Measurements from ENCODE around the gene TNN.

Gene TNN

DNA sequence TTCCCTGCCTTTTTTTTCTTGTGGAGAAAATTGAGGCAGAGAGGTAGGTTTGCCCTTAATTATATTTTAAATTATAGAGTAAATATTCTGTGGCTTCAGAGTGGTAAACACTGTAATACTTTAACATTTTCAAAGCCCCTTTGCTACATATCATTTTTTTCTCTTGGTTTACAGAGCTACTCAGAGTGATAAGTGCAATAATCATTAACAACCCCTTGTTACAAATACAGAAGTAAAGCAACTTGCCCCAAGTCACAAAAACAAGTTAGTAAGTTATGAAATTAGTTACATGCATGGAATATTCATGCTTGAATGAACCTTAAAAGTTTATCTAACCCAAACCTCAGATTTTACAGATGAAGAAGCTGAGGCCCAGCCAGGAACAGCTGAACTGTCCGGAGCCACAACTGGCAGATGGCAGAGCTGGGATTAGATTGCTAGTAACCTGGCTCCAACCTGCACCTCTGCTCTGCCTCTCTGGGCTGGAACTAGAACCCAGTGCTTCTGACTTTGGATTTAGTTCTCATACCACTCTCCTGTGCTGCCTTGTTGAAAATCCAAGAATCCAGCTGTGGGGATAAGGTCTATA lies 48.7 kb downstream of the TNN start:
- TF ChIP-seq, protein P1, sequence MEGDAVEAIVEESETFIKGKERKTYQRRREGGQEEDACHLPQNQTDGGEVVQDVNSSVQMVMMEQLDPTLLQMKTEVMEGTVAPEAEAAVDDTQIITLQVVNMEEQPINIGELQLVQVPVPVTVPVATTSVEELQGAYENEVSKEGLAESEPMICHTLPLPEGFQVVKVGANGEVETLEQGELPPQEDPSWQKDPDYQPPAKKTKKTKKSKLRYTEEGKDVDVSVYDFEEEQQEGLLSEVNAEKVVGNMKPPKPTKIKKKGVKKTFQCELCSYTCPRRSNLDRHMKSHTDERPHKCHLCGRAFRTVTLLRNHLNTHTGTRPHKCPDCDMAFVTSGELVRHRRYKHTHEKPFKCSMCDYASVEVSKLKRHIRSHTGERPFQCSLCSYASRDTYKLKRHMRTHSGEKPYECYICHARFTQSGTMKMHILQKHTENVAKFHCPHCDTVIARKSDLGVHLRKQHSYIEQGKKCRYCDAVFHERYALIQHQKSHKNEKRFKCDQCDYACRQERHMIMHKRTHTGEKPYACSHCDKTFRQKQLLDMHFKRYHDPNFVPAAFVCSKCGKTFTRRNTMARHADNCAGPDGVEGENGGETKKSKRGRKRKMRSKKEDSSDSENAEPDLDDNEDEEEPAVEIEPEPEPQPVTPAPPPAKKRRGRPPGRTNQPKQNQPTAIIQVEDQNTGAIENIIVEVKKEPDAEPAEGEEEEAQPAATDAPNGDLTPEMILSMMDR (conservative IDR thresholded peaks at IDR 0.05; ENCODE audit: low read depth, low read length) = no peak
- H3K4me3 ChIP-seq (ENCODE audit: low read length) = no peak overlapping the region
- no peak for DNase-seq (ENCODE audit: low read depth)

DNA sequence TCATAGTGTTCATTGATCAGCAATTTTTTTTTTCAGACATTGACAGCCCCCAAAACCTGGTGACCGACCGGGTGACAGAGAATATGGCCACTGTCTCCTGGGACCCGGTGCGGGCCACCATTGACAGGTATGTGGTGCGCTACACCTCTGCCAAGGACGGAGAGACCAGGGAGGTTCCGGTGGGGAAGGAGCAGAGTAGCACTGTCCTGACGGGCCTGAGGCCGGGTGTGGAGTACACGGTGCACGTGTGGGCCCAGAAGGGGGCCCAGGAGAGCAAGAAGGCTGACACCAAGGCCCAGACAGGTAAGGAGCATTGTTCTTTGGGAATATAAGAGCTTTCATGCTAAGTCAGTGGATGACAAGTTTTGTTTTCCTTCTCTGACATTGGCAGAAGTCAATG lies 49.3 kb downstream of the TNN start:
- DNase-seq (ENCODE audit: low read depth) = no peak
- TF ChIP-seq, protein P1 (conservative IDR thresholded peaks at IDR 0.05; ENCODE audit: low read depth, low read length) = no peak
- no peak overlapping the region for H3K4me3 ChIP-seq (ENCODE audit: low read length)

DNA sequence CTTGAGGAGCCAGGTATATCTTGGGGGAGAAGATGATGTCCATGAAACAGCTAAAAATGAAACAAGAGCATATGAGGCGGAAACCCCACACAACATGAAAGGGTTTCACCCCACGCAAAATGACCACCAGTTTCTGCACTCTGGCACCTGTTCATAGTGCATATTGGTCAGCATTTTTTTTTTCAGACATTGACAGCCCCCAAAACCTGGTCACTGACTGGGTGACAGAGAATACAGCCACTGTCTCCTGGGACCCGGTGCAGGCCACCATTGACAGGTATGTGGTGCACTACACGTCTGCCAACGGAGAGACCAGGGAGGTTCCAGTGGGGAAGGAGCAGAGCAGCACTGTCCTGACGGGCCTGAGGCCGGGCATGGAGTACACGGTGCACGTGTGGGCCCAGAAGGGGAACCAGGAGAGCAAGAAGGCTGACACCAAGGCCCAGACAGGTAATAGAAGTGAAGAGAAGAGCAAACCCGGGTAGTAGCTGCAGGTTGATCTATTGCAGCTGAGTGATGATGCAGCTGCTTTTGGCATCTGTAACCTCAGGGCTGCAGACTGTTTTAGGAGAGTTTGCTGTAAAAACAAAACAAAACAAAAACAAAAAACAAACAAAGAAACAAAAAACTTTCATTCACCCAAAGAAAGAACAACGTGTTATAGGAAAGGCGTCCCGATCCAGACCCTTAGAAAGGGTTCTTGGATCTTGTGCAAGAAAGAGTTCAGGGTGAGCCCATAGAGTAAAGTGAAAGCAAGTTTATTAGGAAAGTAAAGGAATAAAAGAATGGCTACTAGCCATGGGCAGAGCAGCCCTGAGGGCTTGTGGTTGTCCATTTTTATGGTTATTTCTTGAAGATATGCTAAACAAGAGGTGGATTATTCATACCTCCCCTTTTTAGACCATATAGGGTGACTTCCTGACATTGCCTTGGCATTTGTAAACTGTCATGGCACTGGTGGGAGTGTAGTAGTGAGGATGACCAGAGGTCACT lies 51.0 kb downstream of the TNN start:
- no peak for DNase-seq (ENCODE audit: low read depth)
- TF ChIP-seq, protein P1 (conservative IDR thresholded peaks at IDR 0.05; ENCODE audit: low read depth, low read length) = no peak
- H3K4me3 ChIP-seq (ENCODE audit: low read length) = no peak overlapping the region

DNA sequence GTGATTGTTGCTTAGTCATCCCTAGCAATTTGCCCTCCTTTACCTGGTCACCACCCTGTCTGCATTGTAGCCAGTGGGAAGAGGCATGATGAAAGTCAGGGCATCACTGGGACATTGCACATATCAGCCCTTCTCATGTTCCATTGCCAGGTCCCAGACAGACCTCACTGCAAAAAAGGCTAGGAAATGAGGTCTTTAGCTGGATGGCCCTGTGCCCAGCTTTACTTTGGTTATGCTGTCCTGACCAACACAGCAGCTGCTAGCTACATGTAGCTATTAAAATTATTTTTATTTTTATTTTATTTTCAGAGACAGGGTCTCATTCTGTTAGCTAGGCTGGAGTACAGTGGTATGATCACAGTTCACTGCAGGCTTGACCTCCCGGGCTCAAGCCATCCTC lies 52.9 kb downstream of the TNN start:
- TF ChIP-seq, protein P1 (conservative IDR thresholded peaks at IDR 0.05; ENCODE audit: low read depth, low read length) = no peak
- no peak for DNase-seq (ENCODE audit: low read depth)
- H3K4me3 ChIP-seq (ENCODE audit: low read length) = no peak overlapping the region

DNA sequence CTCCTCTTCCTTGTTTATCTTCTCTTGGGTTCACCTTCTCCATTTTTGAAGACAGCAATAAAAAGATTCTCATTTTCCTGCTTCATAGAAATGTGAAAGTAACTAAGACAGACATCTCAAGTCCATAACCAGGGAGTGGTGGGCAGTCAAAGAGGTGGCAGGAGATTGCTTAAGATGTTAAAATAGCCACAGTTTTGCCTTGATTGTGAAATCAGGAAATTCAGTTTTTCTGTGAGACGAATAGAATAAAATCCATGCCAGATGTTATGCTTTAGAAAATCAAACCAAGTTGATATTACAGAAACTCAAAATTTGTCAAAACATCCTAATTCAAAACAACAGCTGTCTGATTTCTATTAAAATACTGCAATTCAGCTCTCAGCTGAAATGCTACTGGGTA lies 57.2 kb downstream of the TNN start:
- H3K4me3 ChIP-seq (ENCODE audit: low read length) = no peak overlapping the region

DNA sequence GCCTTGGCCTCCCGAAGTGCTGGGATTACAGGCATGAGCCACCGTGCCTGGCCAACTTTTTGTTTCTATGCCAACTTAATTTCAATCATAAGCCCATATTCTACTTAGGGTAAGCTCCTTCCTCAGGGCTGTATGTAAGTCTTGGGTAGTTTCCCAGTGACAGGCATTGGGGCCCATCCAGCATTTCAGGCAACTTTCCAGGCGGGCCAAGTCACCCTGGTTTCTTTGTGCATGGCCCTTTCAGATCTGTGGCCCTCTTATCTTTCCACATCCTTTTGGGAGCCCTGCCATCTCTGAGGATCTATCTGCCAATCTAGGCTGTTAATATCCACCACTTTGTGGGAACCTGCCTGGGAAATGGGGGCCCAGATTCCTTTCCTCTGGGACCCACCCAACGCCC lies 58.7 kb downstream of the TNN start:
- TF ChIP-seq, protein P1 (conservative IDR thresholded peaks at IDR 0.05; ENCODE audit: low read depth, low read length) = no peak
- DNase-seq (ENCODE audit: low read depth) = no peak
- H3K4me3 ChIP-seq (ENCODE audit: low read length) = no peak overlapping the region

More for the DNA sequence above, 57.2 kb downstream of the TNN start:
- DNase-seq (ENCODE audit: low read depth) = no peak
- TF ChIP-seq, protein P1 (conservative IDR thresholded peaks at IDR 0.05; ENCODE audit: low read depth, low read length) = no peak

Measured in retinal pigment epithelial cell (primary cell).